SK-N-SH (cell line): Measurements from ENCODE around the gene IGF1R.

Experiments used
- CHD2 ChIP-seq: fragments of 150-350 bp; IDR thresholded peaks from 2 replicates; pipeline ENCODE4 v1.6.1; 2018; ENCODE audit warnings: low read length; ENCODE audit not compliant: partially characterized antibody
- CTCF ChIP-seq: fragments of 200-600 bp; sonication (generic); IDR thresholded peaks from 2 replicates; pipeline ENCODE4 v1.6.1; 2017; ENCODE audit warnings: antibody characterized with exemption, mild to moderate bottlenecking, moderate library complexity
- EP300 ChIP-seq, 2 experiments: IDR thresholded peaks; 2 replicates each; pipeline versions ENCODE4 v1.4.0 to v1.6.1; 2012; ENCODE audit warnings: borderline replicate concordance in 1 of 2, low read depth in 1 of 2, low read length in 1 of 2
- EZH2phosphoT487 ChIP-seq: fragments of 200-600 bp; sonication (generic); IDR thresholded peaks from 2 replicates; pipeline ENCODE4 v1.6.1; 2017; ENCODE audit warnings: low read depth, mixed run types, mild to moderate bottlenecking, antibody characterized with exemption, moderate library complexity, borderline replicate concordance
- MXI1 ChIP-seq: IDR thresholded peaks from 2 replicates; pipeline ENCODE4 v1.6.1; 2012; ENCODE audit warnings: mild to moderate bottlenecking, low read depth, low read length, improper control_type of control experiment
- NRF1 ChIP-seq: IDR thresholded peaks from 2 replicates; pipeline ENCODE4 v1.6.1; 2012; ENCODE audit warnings: low read depth, mild to moderate bottlenecking, low read length
- POLR2AphosphoS5 ChIP-seq: IDR thresholded peaks from 2 replicates; pipeline ENCODE4 v1.6.1; 2012; ENCODE audit warnings: low read depth, low read length
- RAD21 ChIP-seq: IDR thresholded peaks from 2 replicates; pipeline ENCODE4 v1.6.1; 2012; ENCODE audit warnings: mild to moderate bottlenecking, low read length
- REST ChIP-seq: IDR thresholded peaks from 2 replicates; pipeline ENCODE4 v1.6.1; 2012; ENCODE audit warnings: mild to moderate bottlenecking, low read depth, low read length, moderate library complexity
- SIN3A ChIP-seq: IDR thresholded peaks from 2 replicates; pipeline ENCODE4 v1.6.1; 2012; ENCODE audit warnings: low read depth, mild to moderate bottlenecking, low read length, moderate library complexity, borderline replicate concordance
- SMC3 ChIP-seq: IDR thresholded peaks from 2 replicates; pipeline ENCODE4 v1.6.1; 2012; ENCODE audit warnings: low read depth, low read length, improper control_type of control experiment
- USF2 ChIP-seq: fragments of 150-350 bp; IDR thresholded peaks from 2 replicates; pipeline ENCODE4 v1.6.1; 2017; ENCODE audit warnings: antibody characterized with exemption, low read length, low read depth, borderline replicate concordance

GRCh38 chr15:98960555-98961050, 312.3 kb downstream of the IGF1R start:
- TF ChIP-seq CTCF: no peak
- no peak for TF ChIP-seq REST
- no peak for TF ChIP-seq EZH2phosphoT487
- no peak for TF ChIP-seq EP300 (IDR thresholded peaks at IDR 0.05; ENCODE audit: borderline replicate concordance in 1 of 2, low read depth in 1 of 2, low read length in 1 of 2)
- no peak for TF ChIP-seq CHD2
- no peak for TF ChIP-seq POLR2AphosphoS5
- no peak for TF ChIP-seq USF2
- TF ChIP-seq NRF1: no peak
- no peak for TF ChIP-seq RAD21
- TF ChIP-seq SMC3: no peak
- TF ChIP-seq SIN3A: no peak
- no peak for TF ChIP-seq MXI1
